KMS-11 (cell line): ENCODE measurements around the gene C10orf105.

Experiments used
- H2AFZ ChIP-seq: fragments of 200-600 bp; sonication (generic); 2 replicates; pipeline ENCODE4 v1.6.1; 2016; ENCODE audit warnings: antibody characterized with exemption, mixed run types, low read depth
- H3K27ac ChIP-seq: fragments of 200-600 bp; sonication (generic); 2 replicates; pipeline ENCODE4 v1.6.1; 2016; ENCODE audit warnings: mild to moderate bottlenecking, mixed run types
- H3K27me3 ChIP-seq: fragments of 200-600 bp; sonication (generic); 2 replicates; pipeline ENCODE4 v1.6.1; 2017; ENCODE audit warnings: mild to moderate bottlenecking, low read depth, mixed run types, moderate library complexity; ENCODE audit not compliant: insufficient read depth
- H3K36me3 ChIP-seq: fragments of 200-600 bp; sonication (generic); 2 replicates; pipeline ENCODE4 v1.6.1; 2017; ENCODE audit warnings: mild to moderate bottlenecking, mixed run types; ENCODE audit not compliant: insufficient read depth
- H3K4me1 ChIP-seq: fragments of 200-600 bp; sonication (generic); 2 replicates; pipeline ENCODE4 v1.6.1; 2016; ENCODE audit warnings: mild to moderate bottlenecking, low read depth, mixed run types; ENCODE audit not compliant: poor library complexity, severe bottlenecking
- H3K4me2 ChIP-seq: fragments of 200-600 bp; sonication (generic); 2 replicates; pipeline ENCODE4 v1.7.0; 2016; ENCODE audit warnings: mild to moderate bottlenecking, mixed run types
- H3K4me3 ChIP-seq: fragments of 200-600 bp; sonication (generic); IDR thresholded peaks from 2 replicates; pipeline ENCODE4 v1.6.1; 2017; ENCODE audit warnings: low read depth, low read length, mixed read lengths; ENCODE audit not compliant: insufficient read depth
- H3K79me2 ChIP-seq: fragments of 200-600 bp; sonication (generic); 2 replicates; pipeline ENCODE4 v1.6.1; 2016; ENCODE audit warnings: low read depth, mixed run types; ENCODE audit not compliant: insufficient read depth
- H3K9ac ChIP-seq: fragments of 200-600 bp; sonication (generic); 2 replicates; pipeline ENCODE4 v1.6.1; 2016; ENCODE audit warnings: mild to moderate bottlenecking, mixed run types
- H4K20me1 ChIP-seq: fragments of 200-600 bp; sonication (generic); 2 replicates; pipeline ENCODE4 v1.6.1; 2016; ENCODE audit warnings: mild to moderate bottlenecking, mixed run types; ENCODE audit not compliant: insufficient read depth
- TF ChIP-seq, protein P1 (sequence below): fragments of 200-600 bp; sonication (generic); conservative IDR thresholded peaks from 2 replicates; pipeline ENCODE4 v1.6.1; 2017; ENCODE audit warnings: low read depth, mild to moderate bottlenecking, antibody characterized with exemption, low read length, moderate library complexity, mixed read lengths

C10orf105 gene

GRCh38 chr10:71748671-71749191 is 29.2 kb upstream of the C10orf105 start:
- TF ChIP-seq, protein P1, sequence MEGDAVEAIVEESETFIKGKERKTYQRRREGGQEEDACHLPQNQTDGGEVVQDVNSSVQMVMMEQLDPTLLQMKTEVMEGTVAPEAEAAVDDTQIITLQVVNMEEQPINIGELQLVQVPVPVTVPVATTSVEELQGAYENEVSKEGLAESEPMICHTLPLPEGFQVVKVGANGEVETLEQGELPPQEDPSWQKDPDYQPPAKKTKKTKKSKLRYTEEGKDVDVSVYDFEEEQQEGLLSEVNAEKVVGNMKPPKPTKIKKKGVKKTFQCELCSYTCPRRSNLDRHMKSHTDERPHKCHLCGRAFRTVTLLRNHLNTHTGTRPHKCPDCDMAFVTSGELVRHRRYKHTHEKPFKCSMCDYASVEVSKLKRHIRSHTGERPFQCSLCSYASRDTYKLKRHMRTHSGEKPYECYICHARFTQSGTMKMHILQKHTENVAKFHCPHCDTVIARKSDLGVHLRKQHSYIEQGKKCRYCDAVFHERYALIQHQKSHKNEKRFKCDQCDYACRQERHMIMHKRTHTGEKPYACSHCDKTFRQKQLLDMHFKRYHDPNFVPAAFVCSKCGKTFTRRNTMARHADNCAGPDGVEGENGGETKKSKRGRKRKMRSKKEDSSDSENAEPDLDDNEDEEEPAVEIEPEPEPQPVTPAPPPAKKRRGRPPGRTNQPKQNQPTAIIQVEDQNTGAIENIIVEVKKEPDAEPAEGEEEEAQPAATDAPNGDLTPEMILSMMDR, result no peak
- Histone ChIP-seq H3K36me3 (no peaks in the 10 kb centered on the region), H3K4me3 (no peak overlapping the region), H2AFZ (no peak overlapping the region), H4K20me1 (no peaks in the 10 kb centered on the region), H3K4me1 (no peaks in the 10 kb centered on the region), H3K4me2 (no peak overlapping the region), H3K79me2 (no peaks in the 10 kb centered on the region), H3K27ac (no peak overlapping the region), H3K27me3 (peaks cover 7% of the 10 kb centered on the region; the same call in 1 of the 2 replicates), H3K9ac (no peak overlapping the region)

DNA sequence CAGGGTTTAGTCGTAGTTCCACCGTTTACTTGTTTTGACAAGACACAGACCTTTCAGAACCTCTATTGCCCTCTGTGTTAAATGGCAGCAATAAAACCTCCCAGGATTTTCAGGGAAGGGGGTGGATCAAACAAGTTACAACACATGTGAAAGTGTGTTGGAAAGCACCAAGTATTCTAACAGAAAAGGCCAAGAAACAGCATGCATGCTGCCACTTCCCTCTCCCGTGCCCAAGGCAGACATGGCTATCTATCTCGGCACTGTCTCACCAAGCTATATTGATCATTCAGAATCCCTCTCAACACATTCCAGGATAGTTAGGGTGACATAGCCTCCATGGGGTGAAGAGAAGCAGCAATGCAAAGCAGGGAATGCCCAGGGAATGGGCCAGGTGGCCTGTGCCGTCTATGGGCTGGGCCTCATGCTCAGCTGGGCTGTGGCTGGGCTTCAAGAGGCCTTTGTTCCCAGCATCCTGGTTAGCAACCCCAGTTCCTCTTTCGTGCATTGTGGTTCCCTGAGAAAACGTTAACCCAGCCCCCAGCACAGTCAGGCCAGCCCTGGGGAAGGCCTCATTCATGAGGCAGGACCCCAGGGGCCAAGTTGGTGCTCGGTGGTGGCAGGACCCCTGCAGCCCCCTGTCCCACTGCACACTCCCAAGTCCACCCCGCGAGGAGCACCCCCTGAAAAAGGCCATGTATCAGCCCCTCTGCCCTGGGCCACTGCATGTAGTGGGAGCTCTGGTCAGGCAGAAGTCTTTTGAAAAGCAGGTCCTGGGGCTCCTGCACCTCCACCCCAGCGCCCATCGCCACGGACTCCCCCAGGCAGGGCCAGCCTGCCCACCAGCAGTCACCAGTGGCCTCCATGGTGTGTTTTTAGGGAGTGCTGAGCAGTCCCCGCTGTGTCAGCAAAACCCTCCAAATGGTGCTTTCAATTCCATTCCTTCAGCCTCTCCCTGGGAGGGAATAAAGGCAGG is 28.3 kb upstream of the C10orf105 start:
- TF ChIP-seq, protein P1, result no peak
- Histone ChIP-seq H3K9ac (no peak overlapping the region), H3K4me3 (no peak overlapping the region), H4K20me1 (no peaks in the 10 kb centered on the region), H3K36me3 (no peaks in the 10 kb centered on the region), H3K27me3 (peaks cover 5% of the 10 kb centered on the region; the same call in 1 of the 2 replicates), H3K79me2 (no peaks in the 10 kb centered on the region), H2AFZ (no peak overlapping the region), H3K4me1 (no peaks in the 10 kb centered on the region), H3K4me2 (no peak overlapping the region), H3K27ac (no peak overlapping the region)

DNA sequence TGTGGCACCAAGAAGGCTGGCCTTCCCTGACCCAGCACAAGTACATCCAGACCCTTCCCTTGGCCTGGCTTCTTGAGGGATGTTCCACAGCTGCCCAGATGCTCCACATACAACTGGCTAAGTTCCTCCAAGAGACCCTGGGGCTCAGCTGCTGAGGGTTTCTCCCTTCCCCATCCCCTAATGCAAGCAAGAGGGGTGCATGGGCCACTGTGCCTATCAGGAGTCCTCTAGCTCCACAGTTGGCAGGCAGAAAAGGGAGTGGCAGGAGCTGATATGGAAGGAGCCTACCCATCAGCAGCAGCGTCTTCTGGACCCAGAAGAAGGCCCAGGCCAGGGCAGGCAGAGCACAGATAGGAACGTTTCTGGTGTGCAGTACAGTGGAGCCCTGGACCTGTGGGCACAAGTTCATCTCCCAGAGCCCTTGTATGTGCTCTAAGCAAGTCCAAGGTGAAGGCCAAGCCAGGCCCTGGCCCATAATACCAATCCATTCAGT is 27.5 kb upstream of the C10orf105 start:
- H3K27me3 ChIP-seq, result peaks cover 3% of the 10 kb centered on the region; the same call in 1 of the 2 replicates
- no peak overlapping the region for H3K9ac ChIP-seq
- H4K20me1 ChIP-seq, result no peaks in the 10 kb centered on the region
- H3K36me3 ChIP-seq, result no peaks in the 10 kb centered on the region
- no peak overlapping the region for H3K4me2 ChIP-seq
- no peak overlapping the region for H2AFZ ChIP-seq
- no peaks in the 10 kb centered on the region for H3K79me2 ChIP-seq
- no peaks in the 10 kb centered on the region for H3K4me1 ChIP-seq
- H3K27ac ChIP-seq, result no peak overlapping the region
- TF ChIP-seq, protein P1, result no peak
- no peak overlapping the region for H3K4me3 ChIP-seq

GRCh38 chr10:71746344-71747037 is 26.9 kb upstream of the C10orf105 start:
- no peak overlapping the region for H3K27ac ChIP-seq
- TF ChIP-seq, protein P1, result no peak
- H3K4me3 ChIP-seq, result no peak overlapping the region
- no peaks in the 10 kb centered on the region; the same call in 1 of the 2 replicates for H3K27me3 ChIP-seq
- H2AFZ ChIP-seq, result no peak overlapping the region
- H3K79me2 ChIP-seq, result no peaks in the 10 kb centered on the region
- H4K20me1 ChIP-seq, result no peaks in the 10 kb centered on the region
- H3K36me3 ChIP-seq, result no peaks in the 10 kb centered on the region
- no peaks in the 10 kb centered on the region for H3K4me1 ChIP-seq
- H3K4me2 ChIP-seq, result no peak overlapping the region
- H3K9ac ChIP-seq, result no peak overlapping the region
